ENCODE data around the gene CLEC7A. TPM values are rescaled to one million over a fixed set of nuclear protein-coding genes. Genes with fewer than 3 reads are reported as not detected.

The CLEC7A gene
- total and polyA plus RNA-seq, 9 of the 15 experiments (the other 6 are each of a cell fraction or from before 2014, with no cell fraction given): 0.16 TPM; not detected in 8

- TF ChIP-seq ZBTB40 (IDR thresholded peaks at IDR 0.05) (no peak), ZBTB40 (CRISPR knock-in tag; IDR thresholded peaks at IDR 0.05) (no peak), CBFB (CRISPR knock-in tag; IDR thresholded peaks at IDR 0.05) (no peak), HDAC8 (tag; IDR thresholded peaks at IDR 0.05) (no peak), NBN (IDR thresholded peaks at IDR 0.05; ENCODE audit: low read depth) (no peak), PURB (CRISPR knock-in tag; IDR thresholded peaks at IDR 0.05; ENCODE audit: low read depth) (no peak), BACH1 (tag; IDR thresholded peaks at IDR 0.05) (no peak), NR1H2 (CRISPR knock-in tag; IDR thresholded peaks at IDR 0.05) (no peak), ZBTB5 (IDR thresholded peaks at IDR 0.05) (no peak), MED1 (CRISPR knock-in tag; IDR thresholded peaks at IDR 0.05; ENCODE audit: borderline replicate concordance) (no peak), ZNF778 (CRISPR knock-in tag; IDR thresholded peaks at IDR 0.05) (no peak), ZNF140 (CRISPR knock-in tag; IDR thresholded peaks at IDR 0.05) (no peak), ZNF174 (CRISPR knock-in tag; IDR thresholded peaks at IDR 0.05) (no peak)
These were observed 23.5 kb upstream of the CLEC7A start (continued) for GRCh38 chr12:10153271-10154144.

Measured in K562 (cell line).